SK-N-MC (cell line): ENCODE results near the gene KMT5C.

Source experiments
- EZH2 ChIP-seq: fragments of 200-600 bp; sonication (generic); IDR thresholded peaks from one replicate; pipeline ENCODE4 v1.6.1; 2017; ENCODE audit warnings: antibody characterized with exemption
- POLR2AphosphoS5 ChIP-seq: IDR thresholded peaks from 2 replicates; pipeline ENCODE4 v1.6.1; 2012; ENCODE audit warnings: mild to moderate bottlenecking, low read depth, low read length, borderline replicate concordance

- TF ChIP-seq EZH2: no peak
- no peak for TF ChIP-seq POLR2AphosphoS5
Observed at GRCh38 chr19:55353356-55353802, 13.7 kb downstream of the KMT5C start.
